GM21381 (cell line): ENCODE measurements around the gene PLEKHG4.

Source experiments
- ATAC-seq: cut with Tn5 transposase; IDR thresholded peaks from one replicate; pipeline ENCODE4 v1.9.1; 2021; ENCODE audit warnings: mild to moderate bottlenecking, moderate library complexity; ENCODE audit not compliant: unreplicated experiment

The PLEKHG4 gene

DNA sequence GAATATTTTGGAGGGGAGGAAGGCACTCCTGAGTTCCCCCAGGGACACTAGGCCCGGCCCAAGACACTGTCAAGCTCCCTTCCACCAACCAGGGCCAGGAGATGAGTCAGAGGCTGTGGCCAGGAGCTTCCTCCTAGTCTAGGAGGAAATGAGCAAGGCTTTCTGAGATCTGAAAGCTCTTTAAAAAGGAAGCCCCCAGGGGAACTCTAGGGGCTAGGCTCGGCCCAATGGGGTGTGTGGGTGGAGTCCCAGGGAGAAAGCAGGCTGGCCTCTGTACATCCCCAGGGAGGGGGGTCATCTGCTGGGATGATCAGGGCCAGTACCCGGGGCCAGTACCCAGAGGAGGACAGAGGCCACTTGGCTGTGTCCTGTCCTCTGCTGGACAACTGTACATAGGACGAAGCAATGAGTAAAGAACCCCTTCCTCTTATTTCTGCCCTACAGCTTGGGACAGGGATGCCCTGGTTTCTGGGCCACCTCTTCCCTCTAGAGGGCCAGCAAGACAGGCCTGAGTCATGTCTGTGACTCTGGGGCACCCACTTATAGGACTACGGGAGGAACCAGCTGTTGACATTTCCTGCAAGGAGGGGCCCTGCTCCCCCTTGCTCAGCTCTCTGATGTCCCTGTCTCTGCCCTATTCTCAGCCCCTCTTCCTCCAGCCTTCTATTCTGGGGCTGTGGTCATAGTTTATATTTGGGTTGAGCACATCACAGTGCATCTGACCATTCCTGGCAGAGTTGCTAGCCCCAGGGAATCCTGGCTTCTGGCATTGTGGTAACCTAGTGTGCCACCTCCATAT is 34.7 kb upstream of the PLEKHG4 start:
- ATAC-seq, result peak; percentile 45

DNA sequence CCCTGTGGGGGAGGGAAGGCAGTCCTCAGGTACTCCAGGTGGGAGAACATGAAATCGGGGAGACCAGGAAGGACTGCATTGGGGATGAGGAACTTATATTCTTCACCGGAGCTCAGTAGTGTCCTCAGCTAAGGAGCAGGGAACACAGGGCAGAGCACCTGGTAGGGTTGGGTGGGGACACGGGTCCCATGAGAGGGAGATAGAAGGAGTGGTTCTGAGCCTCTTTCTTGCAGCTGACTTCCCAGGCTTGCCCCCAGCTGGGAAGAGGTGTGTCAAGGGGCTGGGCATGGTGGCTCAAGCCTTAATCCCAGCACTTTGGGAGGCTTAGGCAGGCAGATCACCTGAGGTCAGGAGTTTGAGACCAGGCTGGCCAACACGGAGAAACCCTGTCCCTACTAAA is 34.1 kb upstream of the PLEKHG4 start:
- no peak for ATAC-seq

DNA sequence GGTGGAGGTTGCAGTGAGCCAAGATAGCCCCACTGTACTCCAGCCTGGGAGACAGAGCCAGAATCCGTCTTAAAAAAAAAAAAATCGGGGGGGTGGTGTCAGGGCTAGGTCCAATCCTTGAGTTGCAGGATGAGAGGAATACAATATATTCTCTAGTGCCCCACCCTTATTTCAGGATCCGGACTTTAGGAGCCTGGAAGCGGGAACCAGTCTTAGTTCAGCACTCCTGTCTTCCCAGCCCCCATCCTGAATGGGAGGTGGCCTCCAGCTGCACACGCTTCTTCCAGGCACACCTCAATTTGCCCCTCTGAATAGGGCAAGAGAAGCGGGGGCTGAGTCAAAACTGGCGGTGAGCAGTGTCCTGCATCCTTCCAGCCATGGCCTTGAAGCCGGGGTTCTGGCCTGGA is 33.7 kb upstream of the PLEKHG4 start:
- no peak for ATAC-seq

DNA sequence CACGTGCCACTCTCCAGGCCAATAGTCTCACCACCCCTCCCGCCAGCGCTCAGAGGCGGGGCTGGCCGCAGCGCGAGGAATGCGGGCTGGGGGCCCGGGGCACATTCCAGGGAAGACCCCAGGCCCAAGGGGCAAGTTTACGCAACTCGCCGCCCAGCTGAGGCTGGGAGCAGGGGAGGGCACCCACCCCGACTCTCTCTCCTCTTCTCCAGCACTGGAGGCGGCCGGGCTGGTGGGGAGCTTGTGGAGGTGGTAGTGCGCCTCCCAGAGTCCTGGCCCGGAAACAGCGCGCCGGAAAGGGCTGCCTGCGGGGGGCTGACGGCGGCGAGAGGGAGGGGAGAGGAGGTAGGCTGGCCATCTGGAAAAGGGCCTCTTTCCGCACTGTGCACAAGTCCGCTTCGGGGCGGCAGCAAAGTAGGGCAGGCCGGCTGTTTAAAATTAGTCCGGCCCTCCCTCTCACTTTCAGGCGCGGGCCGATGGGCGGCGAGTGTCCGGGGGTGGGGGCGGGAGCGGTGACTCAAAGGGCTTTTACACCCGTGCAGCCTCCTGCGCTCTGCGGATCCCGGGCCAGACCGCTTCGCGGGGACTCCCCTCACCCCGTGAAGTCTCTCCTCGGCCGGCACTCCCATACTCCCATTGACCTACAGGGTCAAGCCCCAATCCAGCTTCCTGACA is 33.1 kb upstream of the PLEKHG4 start:
- ATAC-seq, result peak; percentile 18

DNA sequence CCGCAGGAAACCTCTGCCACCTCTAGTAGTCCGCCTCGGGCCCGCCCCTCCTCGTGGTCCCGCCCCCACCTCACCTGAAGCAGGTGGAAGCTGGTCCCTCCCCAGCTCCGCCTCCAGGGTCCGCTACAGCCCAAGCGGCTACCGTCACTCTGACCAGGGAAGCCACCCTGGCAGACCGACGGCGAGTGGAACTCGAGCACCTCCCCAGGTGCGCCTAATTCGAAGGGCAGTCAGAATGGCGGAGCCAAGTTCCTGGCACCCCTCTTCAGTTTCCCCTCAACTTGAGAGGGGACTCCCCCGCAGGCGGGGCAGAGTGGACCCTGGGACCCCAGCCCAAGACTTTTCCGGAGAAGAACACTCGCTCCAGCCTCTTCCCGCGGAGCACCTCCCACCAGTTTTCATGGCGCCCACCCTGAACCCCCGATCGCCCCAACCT is 32.6 kb upstream of the PLEKHG4 start:
- ATAC-seq, result peak; percentile 21

DNA sequence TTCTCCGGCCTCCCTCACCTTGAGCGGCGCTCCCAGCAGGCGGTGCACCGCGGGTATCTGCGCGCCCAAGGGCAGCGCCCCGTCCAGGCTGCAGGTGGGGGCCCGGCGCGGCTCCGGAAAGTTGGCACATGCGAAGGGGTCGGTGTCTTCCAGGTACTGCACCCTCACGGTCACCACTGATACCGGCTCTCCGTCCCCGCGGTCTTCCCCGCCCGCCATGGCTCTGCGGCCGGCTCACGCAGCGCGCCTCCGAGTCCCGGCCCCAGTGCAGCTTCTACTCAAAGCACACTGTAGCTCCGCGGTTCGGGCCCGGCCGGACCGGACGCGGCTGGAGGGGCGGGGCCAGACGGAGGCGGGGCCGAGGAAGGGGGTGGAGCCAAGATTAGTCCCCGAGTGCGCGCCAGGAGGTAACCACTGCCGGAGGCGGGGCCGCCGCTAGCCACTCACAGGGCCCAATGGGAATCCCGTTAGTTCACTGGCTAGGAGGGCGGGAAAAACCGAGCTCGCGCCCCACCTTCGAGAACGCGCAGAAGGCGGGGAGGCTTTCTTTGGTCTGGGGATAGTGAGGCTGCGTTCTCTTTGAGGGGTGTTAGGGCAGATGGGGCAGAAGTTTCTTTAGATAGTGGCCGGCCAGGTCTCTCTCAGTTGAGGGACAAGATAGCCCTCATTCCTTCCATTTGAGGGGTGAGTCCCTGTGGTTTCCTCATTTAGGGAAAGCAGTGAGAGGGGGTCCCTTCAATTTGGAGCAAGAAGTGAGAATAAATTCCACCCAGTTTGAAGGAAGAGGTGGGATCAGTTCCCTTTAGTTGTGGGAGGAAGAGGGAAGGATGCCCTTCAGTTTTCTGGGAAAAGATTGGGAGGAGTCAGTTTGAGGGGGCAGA is 31.9 kb upstream of the PLEKHG4 start, which contains the start of gene FHOD1:
Gene FHOD1, minus strand, starts transcription at position 290 of the 881 bp plus-strand sequence. Its CDS starts 71 bp downstream, at position 219.
- ATAC-seq, result peak; percentile 46

DNA sequence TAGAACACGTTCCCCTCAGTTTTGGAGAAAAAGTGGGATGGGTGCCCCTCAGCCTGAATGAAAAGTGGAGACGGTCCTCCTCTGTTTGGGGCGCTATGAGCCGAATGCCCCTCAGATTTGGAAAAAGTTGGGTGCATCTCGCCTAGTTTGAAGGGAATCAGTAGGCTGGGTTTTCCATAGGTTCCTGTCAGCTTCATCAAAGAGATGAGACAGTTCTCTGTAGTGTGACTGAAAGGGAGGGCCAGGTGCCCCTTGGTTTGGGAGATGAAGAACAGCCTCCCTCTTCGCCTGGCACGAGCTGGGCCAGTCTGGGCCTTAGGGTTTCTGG is 31.3 kb upstream of the PLEKHG4 start:
- no peak for ATAC-seq

DNA sequence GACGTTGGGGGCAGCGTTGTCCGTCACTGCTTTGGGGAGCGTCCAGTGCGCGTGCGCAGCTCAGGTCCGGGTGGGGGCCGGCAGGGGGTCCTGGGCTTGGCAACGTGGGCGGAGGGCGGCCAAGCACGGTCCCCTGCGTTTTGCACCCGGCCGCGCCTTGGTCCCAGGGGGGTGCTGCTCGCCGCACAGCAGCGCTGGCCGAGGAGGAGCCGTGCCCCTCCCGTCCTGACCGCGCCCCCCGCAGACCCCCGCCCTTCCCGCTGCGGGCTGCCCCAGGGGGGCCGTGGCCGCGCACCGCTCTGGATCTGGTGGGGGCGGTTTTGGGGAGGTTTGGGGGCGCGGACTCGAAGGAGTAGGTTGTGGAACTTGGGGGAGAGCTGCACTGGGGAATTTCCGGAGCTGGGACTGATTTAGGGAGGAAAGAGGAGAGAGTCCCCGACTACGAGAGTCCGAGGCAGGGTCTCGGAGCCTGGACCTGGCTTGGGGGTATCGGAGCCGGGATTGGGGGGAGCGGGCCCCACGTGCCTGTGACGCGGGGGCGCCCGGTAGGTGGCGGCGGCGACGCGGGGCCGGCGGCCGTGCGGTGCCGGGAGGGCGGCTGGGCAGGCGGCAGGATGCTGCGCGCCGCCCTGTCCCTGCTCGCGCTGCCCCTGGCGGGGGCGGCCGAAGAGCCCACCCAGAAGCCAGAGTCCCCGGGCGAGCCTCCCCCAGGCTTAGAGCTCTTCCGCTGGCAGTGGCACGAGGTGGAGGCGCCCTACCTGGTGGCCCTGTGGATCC is 30.7 kb upstream of the PLEKHG4 start, which contains the start of gene SLC9A5:
Gene SLC9A5, plus strand, starts transcription at position 579 of the 777 bp plus-strand sequence. Its CDS starts 36 bp downstream, at position 615.
- no peak for ATAC-seq

DNA sequence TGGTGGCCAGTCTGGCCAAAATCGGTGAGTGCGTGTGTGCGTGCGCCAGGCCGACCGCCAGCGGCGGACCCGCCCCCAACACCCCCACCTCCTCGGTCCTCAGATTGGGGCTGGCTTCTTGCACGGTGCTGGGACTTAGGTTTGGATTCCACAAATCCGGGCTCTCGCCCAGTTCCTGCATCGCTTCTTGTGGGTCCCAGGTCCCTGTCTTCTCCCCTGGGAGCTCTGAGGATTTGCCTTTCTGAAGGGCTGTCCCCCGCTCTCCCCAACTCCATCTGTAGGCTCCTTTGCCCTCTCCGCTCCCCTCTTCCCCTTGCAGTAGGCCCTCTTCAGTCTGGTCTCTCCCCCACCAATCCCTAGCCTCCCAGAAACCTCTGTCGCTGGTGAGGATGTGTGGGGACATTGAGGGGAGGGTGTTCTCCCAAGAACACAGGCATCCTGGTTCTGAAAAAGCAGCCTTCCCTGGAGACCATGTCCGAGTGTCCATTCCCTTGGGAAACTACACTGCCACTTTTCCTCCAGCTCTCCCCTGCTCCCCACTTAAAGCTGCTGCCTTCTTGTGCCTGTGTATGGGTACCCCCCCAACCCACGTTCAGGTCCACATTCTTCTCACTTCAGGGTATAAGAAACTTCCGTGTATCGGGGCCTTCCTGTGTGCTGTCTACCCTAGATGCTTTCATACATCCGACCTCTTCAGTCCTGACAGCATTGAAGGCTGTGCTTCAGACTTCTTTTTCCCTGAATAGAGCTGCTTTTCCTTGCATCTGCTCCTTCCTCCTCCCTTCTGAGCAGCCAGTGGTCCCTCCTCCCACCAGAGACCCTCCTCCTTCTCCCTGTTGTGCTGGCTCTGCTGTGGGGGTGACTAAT is 29.9 kb upstream of the PLEKHG4 start:
- ATAC-seq, result no peak

DNA sequence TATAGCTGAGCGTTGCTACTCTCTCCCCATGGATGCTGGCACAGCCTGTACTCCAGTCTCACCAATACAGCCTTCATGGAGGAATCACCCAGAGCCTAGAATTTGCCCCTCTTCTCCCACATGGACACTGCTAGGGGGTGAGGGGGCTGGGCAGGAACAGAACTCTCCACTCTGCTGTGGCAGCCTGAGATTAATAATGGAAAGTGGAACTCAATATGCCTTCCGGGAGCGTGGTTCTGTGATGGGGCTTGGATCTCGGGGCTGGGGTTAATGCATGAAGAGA is 29.3 kb upstream of the PLEKHG4 start:
- no peak for ATAC-seq

DNA sequence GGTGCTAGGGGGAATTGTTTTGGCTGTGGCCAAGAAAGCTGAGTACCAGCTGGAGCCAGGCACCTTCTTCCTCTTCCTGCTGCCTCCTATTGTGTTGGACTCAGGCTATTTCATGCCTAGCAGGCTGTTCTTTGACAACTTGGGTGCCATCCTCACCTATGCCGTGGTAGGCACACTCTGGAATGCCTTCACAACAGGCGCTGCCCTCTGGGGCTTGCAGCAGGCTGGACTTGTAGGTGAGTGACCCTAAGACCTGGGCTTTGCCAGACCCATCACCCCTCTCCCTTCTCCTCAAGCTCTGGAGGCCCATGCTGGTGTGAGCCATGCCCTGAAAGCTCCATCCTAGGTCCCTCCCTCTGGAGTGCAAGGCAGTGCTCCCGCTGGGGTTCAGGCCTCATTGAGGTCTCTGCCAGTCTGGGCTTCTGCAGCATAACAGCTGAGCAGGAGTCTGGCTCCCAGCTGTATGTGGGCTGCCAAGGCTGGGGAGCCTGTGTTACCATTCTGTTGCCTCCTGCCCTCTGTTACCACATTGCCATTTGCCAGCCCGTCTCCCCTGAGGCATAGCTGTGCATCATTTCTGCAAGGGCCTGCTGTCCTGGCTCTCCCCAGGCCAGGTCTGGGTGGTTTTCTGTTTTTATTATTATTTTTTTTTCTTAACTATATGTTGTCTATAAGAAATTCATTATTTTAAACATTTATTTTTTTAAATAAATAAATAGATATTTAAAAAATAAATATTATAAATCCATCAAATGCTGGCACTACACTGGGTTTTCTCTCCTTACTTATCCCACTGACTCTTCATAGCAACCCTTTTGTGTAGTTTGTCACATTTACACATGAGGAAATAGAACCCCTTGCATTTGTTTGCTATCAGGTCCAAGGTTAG is 26.5 kb upstream of the PLEKHG4 start:
- no peak for ATAC-seq

DNA sequence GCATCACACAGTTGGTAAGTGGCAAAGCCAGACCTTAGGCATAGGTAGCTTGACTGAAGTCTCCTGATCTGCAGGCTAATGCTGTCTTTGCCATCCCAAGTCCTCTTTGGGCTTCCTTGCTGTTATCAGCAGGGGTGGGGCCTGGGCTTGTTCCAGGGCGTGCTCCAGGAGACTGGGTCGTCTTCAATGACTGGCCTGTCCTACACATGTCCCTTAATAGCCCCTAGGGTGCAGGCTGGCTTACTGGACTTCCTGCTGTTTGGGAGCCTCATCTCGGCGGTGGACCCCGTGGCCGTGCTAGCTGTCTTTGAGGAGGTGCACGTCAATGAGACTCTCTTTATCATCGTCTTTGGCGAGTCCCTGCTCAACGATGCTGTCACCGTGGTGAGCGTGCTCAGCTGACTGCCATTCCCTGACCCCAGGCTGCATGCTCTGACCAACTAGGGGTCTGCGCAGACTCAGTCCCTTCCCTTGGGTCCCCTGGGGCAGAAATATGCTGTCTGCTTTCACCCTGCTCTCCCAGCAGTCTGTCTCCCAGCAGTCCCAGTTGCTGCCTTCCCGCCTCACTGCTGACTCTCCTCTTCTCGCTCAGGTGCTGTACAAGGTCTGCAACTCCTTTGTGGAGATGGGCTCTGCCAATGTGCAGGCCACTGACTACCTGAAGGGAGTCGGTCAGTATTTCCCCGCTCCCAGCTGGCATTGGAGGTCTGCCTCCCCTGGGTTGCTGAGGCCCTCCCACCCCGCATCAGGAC is 24.4 kb upstream of the PLEKHG4 start:
- ATAC-seq, result no peak

DNA sequence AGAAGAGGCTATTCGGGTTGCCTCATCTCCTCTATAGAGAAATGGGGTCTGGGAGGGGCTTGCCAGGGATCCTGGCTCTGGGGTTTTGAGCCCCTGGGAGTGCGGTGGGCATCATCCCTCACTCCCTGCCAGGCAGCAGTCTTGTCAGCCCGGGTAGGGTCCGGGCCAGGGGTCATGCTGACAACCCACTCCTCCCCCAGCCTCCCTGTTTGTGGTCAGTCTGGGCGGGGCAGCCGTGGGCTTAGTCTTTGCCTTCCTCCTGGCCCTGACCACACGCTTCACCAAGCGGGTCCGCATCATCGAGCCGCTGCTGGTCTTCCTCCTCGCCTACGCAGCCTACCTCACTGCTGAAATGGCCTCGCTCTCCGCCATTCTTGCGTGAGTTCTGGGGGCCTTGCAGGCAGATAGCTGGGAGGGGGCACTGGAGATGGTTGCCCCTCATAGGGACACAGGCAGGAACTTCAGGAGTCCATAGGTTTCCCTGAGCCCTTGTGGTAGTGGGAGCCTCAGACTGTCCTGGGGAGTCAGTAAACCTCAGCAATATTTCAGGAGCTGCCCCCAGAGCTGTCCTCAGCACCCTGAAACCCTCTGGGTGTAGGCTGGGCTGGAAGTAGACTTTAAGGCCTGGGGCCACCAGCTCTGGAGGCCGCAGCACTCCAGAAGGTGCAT is 23.6 kb upstream of the PLEKHG4 start:
- ATAC-seq, result no peak

DNA sequence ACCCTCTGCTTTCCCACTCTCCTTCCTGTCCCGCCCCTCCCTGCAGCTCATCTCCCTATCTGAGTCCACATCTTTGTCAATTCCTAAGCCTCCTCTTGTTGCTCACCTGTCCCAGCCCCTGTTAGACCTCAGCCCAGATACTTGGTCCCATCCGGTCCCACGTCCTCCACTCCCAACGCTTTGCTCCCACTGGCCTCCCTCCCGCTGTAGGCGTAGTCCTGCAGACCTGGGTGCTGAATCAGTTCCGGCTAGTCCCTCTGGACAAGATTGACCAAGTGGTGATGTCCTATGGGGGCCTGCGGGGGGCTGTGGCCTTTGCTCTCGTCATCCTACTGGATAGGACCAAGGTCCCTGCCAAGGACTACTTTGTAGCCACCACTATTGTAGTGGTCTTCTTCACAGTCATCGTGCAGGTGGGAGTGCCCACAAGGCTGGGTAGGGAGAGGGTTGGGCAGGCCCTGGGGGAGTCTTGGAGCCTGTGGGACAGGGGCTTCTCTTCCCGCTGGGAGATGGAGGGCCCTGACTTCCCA is 22.6 kb upstream of the PLEKHG4 start:
- no peak for ATAC-seq

DNA sequence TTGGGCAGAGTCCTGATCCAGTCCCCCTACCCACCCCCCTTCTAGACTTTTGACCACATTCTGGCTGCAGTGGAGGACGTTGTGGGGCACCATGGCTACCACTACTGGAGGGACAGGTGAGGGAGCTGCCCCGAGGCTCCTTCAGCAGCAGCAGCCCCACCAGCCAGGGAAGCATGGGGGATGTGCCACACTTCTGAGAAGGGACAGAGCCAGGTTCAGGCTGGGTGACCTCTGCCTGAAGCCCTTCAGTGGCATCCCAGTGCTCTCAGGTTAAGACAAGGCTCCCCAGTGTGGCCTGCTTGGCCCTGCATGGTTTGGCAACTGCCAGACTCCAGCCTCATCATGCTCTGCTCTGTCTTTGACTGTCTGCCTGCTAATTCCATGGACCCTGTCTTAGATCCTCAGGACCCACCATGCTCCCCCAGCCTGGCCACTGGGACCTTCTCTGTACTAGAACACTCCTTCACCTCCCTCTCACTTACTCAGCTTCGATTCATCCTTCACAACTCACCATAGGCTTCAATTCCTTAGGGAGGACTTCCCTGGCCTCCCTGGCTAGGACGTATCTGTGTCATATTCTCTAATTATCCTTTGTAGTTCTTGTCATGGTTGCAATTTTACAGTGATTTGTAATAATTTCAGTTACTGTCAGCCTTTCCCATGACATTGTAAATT is 21.7 kb upstream of the PLEKHG4 start:
- ATAC-seq, result no peak

DNA sequence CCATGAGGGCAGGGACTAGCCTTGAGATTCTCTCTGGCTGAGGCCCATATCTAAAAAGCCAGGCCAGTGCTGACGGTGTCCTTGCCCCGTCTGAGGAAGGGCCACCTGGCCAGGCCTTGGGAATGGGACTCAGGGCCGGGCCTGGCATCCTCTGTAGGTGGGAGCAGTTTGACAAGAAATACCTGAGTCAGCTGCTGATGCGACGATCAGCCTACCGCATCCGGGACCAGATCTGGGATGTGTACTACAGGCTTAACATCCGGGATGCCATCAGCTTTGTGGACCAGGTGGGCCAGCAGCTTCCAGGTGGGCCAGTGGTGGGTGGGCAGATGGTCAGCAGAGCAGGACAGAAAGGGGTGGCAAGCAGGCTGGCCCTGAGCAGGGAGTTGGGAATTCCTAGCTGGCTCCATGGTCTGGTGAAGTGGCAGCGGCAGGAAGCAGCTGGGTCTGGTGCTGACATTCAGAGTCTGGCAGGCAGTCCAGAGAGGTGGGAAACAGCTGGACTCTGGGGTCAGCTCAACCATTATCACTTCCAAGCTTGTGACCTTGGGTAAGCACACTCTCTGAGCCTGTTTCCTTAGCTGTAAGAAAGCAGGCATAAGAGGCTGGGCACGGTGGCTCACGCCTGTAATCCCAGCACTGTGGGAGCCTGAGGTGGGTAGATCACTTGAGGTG is 21.0 kb upstream of the PLEKHG4 start:
- no peak for ATAC-seq
